Measurements from ENCODE around the gene ADAMTS2.

ADAMTS2 gene

DNA sequence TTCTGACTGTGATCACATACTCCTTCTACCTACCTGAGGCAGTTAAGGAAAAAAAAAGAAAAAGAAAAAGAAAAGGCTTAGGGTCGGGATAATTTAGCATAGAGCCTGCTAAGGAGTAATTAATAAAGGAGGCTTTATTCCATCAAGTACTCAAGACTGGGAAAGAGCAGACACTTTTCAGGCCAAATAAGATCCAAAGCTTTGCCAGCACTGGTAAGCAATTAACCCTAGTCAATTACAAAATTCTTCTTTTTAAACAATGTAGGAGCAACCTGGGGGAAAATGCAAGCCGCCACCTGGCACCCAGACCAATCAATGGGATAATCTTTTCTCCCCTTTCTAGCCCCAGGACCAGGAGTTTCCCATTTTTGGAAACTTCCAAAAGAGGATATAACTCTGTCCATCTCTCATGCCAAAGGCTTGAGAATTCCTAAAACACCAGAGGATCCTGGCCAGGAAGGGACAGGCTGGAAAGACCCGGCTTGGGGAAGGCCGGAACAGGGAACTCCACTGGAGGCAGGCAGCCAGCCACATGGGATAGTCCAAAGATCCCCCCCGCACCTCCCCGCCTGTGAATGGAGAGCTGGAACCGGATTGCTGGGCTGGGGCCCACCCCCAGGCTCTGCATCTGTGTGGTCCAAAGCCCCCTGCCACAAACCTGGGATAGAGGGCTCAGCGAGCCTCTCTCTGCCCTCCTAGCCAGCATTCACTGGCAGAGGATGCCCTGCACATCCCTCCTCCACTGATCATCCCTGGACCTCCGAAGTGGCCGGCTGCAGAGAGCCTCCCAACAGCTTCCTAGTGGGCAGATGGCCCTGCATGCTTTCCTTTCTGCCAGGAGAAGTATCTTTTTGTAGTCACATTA is 167.3 kb downstream of the ADAMTS2 start:
- DNase-seq (ENCODE audit: low read depth in 2 of 2): no peak

DNA sequence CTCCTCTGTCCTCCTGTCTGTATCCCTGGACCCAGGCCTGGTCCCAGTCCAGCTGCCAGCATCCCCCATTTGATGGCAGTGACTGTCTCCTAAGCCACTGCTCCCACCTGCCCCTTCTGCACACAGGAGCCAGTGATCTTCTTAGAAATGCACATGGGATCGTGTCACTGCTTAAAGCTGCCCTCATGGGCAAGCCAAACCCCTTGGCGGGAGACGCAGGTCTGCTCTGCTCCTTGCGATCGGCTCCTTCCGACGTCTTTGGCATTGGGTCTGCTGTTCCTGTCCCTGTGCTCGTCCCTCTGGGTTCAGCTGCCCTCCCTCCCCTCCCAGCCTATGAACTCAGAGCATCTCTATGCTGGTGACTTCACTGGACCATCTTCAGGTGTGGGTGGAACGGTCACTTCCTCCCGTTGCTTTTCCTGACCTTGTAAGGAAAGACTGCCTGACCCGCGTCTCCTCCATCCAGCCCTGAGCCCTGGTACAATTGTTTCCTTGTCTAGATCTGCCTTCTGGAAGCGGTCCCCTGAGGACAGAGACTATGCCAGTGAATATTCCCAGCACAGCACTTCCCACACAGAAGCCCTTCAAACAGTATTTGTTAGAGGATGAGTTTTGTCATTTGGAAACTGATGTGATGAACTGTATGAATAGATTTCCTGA is 168.6 kb downstream of the ADAMTS2 start:
- DNase-seq (ENCODE audit: low read depth in 2 of 2): no peak

GRCh38 chr5:179176166-179176565 is 169.1 kb downstream of the ADAMTS2 start:
- DNase-seq (ENCODE audit: low read depth in 2 of 2): no peak

- no peak for DNase-seq (ENCODE audit: low read depth in 2 of 2)
Observed at GRCh38 chr5:179171816-179172745, 173.2 kb downstream of the ADAMTS2 start.

GRCh38 chr5:179171251-179171815 is 173.9 kb downstream of the ADAMTS2 start:
- DNase-seq (ENCODE audit: low read depth in 2 of 2): no peak

DNA sequence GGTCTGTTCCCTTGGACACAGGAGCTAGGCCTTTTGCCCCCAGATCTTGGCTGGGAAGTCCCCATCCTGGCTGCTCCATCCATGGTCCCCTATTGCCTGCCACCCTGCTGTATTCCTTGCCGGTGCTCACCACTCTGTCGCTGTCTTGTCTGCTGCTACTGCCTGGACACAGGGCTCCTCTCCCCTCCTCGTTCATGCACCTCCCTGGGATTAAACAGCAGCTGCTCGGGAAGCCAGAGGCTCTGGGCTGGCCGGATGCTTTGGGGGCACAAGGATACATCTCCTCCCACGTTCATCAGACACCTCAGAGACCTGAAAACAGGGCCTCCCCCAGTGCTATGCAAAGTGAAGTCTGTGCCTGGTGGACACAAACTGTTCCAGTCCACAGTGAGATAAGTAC is 174.7 kb downstream of the ADAMTS2 start:
- DNase-seq (ENCODE audit: low read depth in 2 of 2): no peak

- DNase-seq (ENCODE audit: low read depth in 2 of 2): no peak
Observed at GRCh38 chr5:179169836-179170235, 175.4 kb downstream of the ADAMTS2 start.

- no peak for DNase-seq (ENCODE audit: low read depth in 2 of 2)
Observed at GRCh38 chr5:179168664-179169063, 176.6 kb downstream of the ADAMTS2 start.

DNA sequence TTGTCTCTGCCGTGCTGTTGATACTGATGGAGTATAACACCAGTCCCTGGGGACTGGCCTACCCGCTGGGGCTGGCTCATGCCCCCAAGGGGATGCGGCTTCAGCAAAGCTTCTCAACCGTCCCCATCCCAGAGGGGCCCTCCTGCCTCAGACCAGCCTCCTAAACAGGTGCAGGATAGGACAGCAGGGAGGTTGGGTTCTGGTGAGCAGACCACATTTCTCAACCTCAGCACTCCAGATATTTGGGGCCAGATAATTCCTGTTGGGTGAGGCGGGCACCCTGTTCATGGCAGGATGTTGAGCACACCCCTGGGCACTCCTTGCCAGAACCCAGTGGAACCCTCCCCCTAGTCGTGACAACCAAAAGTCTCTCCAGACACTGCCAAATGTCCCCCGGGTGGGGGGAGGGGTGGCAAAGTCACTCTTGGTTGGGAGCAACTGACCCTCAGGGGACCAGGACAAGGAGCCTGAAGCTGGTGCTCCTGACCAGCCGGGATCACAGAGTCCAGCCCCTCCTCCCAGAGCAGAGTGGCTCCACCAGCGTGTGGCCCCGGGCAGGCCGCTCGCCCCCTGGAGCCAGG is 177.3 kb downstream of the ADAMTS2 start:
- DNase-seq (ENCODE audit: low read depth in 2 of 2): no peak

GRCh38 chr5:179166886-179167841 is 178.1 kb downstream of the ADAMTS2 start:
- peak; percentile 48 to 58 for DNase-seq (ENCODE audit: low read depth in 2 of 2)

- DNase-seq (ENCODE audit: low read depth in 2 of 2): no peak
Observed at GRCh38 chr5:179166171-179166885, 178.9 kb downstream of the ADAMTS2 start.

- no peak for DNase-seq (ENCODE audit: low read depth in 2 of 2)
Observed at GRCh38 chr5:179165421-179166170, 179.7 kb downstream of the ADAMTS2 start.

- DNase-seq (ENCODE audit: low read depth in 2 of 2): no peak
Observed at GRCh38 chr5:179164331-179165311, 180.6 kb downstream of the ADAMTS2 start.

DNA sequence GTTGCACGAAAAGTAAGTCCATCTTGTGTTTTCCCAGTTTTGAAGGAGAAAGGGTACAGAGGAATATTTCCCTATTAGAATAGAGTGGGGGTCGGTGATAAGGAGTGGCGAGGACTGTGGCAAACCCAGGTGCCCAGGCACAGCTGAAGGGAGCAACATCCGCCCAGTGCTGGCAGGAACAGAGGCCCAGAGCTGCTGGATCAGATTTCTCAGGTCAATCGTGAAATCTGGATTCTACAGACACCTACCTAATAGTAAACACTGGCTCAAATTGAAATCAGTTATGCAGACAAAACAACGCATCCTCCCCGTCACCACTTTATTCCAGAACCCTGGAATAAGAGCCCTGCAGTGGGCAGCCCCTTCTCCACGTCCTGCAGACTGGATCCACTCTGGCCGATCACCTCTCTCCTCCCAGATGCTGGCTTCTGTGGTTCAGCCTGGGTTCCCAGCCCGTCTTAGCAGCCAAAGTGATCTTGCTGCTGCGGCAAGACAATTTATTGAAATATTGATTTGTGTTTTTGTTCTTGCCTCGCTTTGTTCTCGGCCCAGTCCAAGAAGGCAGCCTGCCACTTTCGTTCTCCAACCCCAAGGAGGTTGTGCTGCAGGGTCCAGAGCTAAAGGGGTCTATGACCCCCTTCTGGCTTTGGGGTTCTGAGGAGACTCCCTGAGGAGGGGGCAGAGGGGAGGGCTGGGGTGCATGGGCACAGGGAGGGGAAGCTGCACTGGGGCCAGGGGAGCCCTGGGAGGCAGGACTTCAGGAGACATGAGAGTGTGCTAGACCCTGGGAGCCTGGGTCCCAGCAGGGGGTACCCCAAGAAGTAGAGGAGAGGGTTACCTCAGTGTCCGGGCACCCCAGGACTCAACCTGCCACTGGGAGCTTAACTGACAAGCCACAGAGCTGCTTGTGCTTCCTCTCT is 181.8 kb downstream of the ADAMTS2 start:
- no peak for DNase-seq (ENCODE audit: low read depth in 2 of 2)

DNA sequence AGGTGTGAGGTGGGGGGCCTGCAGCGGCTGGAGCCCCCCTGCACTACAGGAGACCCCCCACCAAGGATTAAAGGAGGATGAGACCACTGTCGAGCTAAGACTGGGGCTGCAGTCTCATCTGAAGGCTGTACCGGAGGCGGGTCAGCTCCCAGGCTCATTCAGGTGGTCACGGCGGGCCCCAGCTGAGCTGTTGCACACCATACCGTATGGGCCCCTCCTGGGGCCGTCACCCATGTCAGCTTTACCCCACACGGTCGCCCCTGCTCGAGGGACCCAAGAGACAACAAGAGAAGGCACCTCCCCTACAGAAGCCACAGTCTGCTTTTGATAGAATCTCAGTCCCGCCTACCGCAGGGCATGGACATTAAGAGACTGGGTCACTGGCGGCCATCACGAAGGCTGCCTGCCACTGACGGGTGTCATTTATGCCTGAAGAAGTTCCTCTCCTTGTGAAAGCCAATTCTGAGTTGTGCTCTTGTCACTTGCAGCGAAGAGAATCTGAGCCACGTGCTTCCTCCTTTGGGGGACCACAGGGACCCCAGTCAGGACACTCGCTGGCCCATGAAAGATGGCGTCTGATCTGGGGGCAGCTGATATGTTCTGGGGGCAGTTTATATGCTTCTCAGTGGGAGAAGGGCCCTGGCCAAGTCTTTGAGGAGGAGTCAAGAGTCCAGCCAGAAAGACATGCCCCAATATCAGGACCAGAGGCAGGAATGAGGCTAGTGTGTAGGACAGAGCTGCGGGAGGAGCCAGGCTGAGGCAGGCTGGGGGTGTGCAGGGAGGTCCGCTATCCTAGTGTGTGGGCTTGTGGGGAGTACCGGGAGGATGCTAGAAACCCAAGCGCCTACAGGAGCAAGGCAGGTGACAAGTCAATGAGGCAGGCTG is 182.7 kb downstream of the ADAMTS2 start:
- no peak for DNase-seq (ENCODE audit: low read depth in 2 of 2)
